Small intestine (tissue), 7 donors: Measurements from ENCODE around the gene PLPPR2. TPM values are rescaled to one million over a fixed set of nuclear protein-coding genes. Genes with fewer than 3 reads are reported as not detected.

Experiments used
- DNase-seq, 2 donors: peaks; one replicate each; pipeline versions ENCODE4 v3.0.0 to v3.0.0-alpha.2; 2013
- FAIRE-seq: peaks from 2 replicates; lab custom pipeline; 2012; peaks lifted over from hg19 to GRCh38; lab: Jason Lieb, UNC
- H3K27ac ChIP-seq, 3 donors: one replicate each; pipeline ENCODE4 v1.5.1; 2013; ENCODE audit warnings: low read length in 2 of 3, mild to moderate bottlenecking in 2 of 3, control low read depth in 1 of 3, inconsistent platforms in 1 of 3, low read depth in 1 of 3, moderate library complexity in 1 of 3
- H3K27me3 ChIP-seq, 3 donors: one replicate each; pipeline ENCODE4 v1.6.1; 2013; ENCODE audit warnings: low read length in 3 of 3, inconsistent platforms in 1 of 3; ENCODE audit not compliant: control insufficient read depth in 3 of 3, insufficient read depth in 3 of 3
- H3K36me3 ChIP-seq, 3 donors: one replicate each; pipeline ENCODE4 v1.6.1; 2013; ENCODE audit warnings: low read length in 3 of 3, inconsistent platforms in 1 of 3, low read depth in 1 of 3, mild to moderate bottlenecking in 1 of 3, moderate library complexity in 1 of 3; ENCODE audit not compliant: control insufficient read depth in 3 of 3, insufficient read depth in 2 of 3
- H3K4me1 ChIP-seq, 3 donors: one replicate each; pipeline ENCODE4 v1.6.1; 2013; ENCODE audit warnings: low read length in 2 of 3, inconsistent platforms in 1 of 3, low read depth in 1 of 3, mild to moderate bottlenecking in 1 of 3, moderate library complexity in 1 of 3; ENCODE audit not compliant: control insufficient read depth in 3 of 3, insufficient read depth in 2 of 3
- H3K4me3 ChIP-seq, 3 donors: one replicate each; pipeline ENCODE4 v1.5.1; 2013; ENCODE audit warnings: low read length in 3 of 3, control low read depth in 1 of 3, inconsistent platforms in 1 of 3, low read depth in 1 of 3, mild to moderate bottlenecking in 1 of 3, moderate library complexity in 1 of 3
- H3K9me3 ChIP-seq, 2 donors: one replicate each; pipeline ENCODE4 v1.6.1; 2013; ENCODE audit warnings: low read depth in 1 of 2, low read length in 1 of 2; ENCODE audit not compliant: control insufficient read depth in 2 of 2, insufficient read depth in 1 of 2
- WGBS, 3 donors: extraction: QIAGEN DNeasy Blood & Tissue Kit; methylation state at CpG; one replicate each; pipeline ENCODE4 v1.1.7; 2013; 5-methylcytosine and 5-hydroxymethylcytosine counted together
- polyA plus RNA-seq, 4 donors: library from polyadenylated mRNA; stranded (reverse) in 3 of 4; unstranded in 1 of 4; fragments of 200-250 nt in 3 of 4; fragments of 120-200 nt in 1 of 4; gene quantifications; one replicate each; pipeline versions ENCODE4 v1.2.1 to v1.2.3, GENCODE V29; 2013
- donor health status: healthy with polysubstance abuse.
- donor health status: control.
- donor health status: control.
- donor health status: Bipolar disorder and iron deficiency.
- donor health status: healthy.

PLPPR2 gene
- polyA plus RNA-seq, 4 donors, result 3.1 to 9.7 (median 6.2) TPM

DNA sequence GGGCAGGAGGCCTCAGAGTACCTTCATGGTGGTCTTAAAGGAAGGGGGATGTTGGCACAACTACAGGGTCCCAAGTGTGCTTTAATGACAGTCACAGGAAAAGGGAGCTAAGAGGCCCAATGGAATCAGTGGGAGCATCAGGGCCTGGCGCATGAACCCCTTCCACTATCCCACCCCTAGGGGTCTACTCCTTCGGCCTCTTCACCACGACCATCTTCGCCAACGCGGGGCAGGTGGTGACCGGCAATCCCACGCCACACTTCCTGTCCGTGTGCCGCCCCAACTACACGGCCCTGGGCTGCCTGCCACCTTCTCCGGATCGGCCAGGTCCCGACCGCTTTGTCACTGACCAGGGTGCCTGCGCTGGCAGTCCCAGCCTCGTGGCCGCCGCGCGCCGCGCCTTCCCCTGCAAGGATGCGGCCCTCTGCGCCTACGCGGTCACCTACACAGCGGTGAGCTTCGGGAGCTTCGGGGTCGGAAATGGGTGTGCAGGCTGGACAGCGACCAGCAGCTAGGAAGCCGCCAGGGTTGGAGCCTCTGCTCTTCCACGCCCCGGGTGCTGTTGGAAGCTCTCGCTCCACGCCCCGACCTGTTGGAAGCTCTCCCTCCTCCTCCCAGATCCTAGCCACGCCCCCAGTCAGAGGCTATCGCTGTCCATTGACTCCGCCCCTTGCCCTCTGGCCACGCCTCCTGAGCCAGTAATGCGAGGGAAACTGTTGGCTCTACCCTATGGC, 6.0 kb downstream of the PLPPR2 start:
- peak overlapping the region in 1 of 3 donors; percentile 37 for H3K4me3 ChIP-seq
- peaks cover 0 to 21% (median 0%) of the 10 kb centered on the region in 3 donors for H3K4me1 ChIP-seq
- FAIRE-seq, result no peak
- peaks cover 0 to 13% (median 0%) of the 10 kb centered on the region in 3 donors for H3K27me3 ChIP-seq
- no peaks in the 10 kb centered on the region for H3K9me3 ChIP-seq
- H3K36me3 ChIP-seq, result peaks cover 0 to 48% (median 0%) of the 10 kb centered on the region in 3 donors
- DNase-seq, result peak; percentile 87 to 92
- H3K27ac ChIP-seq, result peak overlapping the region in 1 of 3 donors; percentile 75
- 20 to 54% (median 33%) methylated on average over 38 to 43 of the region's 43 CpGs for WGBS, 3 donors

DNA sequence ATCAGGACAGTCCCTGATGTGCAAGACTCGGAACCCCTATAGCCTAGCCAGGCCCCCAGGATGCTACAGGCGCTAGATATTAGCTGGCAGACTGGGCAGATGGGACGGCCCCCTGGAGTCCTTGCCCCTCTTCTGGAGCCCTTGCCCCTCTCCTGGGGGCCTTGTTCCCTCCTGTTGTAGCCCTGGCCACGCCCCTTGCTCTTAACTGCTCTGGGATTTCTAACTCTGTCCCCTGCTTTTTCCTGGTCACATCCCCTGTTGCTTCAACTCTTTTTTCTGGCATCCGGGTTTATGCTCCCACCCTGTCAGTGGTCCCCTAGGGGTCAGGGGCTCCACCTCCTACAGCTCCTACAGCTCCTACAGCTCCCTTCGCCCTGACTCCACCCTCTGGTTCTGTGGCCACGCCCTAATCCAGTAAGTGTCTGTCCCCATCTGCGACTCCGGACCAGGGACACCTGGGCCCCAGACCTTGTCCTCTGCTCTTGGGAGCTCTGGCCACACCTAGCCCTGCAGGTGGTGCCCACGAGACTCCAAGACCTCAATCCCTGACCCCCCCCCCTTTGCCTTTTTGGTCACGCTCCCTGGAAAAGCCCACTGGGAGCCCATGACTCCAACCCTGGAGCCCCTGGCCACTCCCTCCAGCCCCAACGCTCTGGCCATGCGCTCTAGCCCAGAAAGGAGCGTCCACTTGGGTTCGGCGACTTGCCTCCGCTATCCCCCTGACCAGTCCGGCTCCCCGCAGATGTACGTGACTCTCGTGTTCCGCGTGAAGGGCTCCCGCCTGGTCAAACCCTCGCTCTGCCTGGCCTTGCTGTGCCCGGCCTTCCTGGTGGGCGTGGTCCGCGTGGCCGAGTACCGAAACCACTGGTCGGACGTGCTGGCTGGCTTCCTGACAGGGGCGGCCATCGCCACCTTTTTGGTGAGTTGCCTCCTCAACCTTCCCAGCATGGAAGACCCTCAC, 6.8 kb downstream of the PLPPR2 start:
- FAIRE-seq (no peak), DNase-seq (peak; percentile 15 to 80)
- H3K4me3 ChIP-seq, result peak overlapping the region in 1 of 3 donors; percentile 37
- peaks cover 0 to 13% (median 0%) of the 10 kb centered on the region in 3 donors for H3K27me3 ChIP-seq
- 67 to 81% (median 71%) methylated on average over 35 of the region's 35 CpGs for WGBS, 3 donors
- H3K9me3 ChIP-seq, result no peaks in the 10 kb centered on the region
- peaks cover 0 to 21% (median 0%) of the 10 kb centered on the region in 3 donors for H3K4me1 ChIP-seq
- peak overlapping the region in 1 of 3 donors; percentile 75 for H3K27ac ChIP-seq
- peaks cover 0 to 48% (median 0%) of the 10 kb centered on the region in 3 donors for H3K36me3 ChIP-seq

DNA sequence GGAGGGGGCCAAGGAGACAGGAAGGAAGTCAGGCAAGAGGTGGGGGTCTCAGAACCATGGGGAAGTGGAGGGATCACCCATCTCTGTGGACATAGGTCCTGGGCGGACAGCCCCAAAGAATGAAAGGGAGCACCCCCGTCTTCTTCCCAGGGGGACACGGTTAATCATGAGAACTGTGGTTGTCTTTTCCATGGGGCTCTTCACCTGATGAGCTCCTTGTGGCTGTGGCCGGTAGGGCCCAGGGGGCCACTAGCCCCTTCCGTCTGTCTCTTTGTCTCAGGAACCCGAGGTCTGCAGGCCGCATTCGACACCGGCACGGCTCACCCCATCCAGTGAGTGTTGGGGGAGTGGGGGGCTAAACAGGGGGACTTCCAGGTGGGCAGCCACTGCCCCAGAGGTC, 8.6 kb downstream of the PLPPR2 start:
- H3K27me3 ChIP-seq, result peaks cover 0 to 6% (median 0%) of the 10 kb centered on the region in 3 donors
- no peak for FAIRE-seq

DNA sequence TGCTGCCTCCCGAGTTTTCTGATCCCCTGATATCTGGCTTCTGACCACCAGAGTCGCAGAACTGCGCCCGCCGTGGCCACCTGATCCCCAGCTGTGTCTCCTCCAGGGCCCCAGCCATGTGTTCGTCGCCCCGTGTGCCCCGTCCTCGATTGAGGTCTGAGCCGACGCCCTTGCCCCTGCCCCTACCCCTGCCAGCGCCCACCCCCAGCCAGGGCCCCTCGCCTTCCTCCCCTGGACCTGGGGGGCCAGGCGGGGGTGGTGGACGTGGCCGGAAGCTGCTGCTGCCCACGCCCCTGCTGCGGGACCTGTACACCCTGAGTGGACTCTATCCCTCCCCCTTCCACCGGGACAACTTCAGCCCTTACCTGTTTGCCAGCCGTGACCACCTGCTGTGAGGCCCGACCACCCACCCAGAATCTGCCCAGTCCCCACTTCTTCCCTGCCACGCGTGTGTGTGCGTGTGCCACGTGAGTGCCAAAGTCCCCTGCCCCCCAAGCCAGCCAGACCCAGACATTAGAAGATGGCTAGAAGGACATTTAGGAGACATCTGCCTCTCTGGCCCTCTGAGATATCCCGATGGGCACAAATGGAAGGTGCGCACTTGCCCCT, 9.2 kb downstream of the PLPPR2 start:
- Histone ChIP-seq H3K36me3 (peaks cover 0 to 59% (median 4%) of the 10 kb centered on the region in 3 donors), H3K27me3 (peaks cover 0 to 6% (median 0%) of the 10 kb centered on the region in 3 donors), H3K4me1 (peaks cover 0 to 21% (median 0%) of the 10 kb centered on the region in 3 donors), H3K9me3 (no peaks in the 10 kb centered on the region), H3K27ac (no peak overlapping the region), H3K4me3 (no peak overlapping the region)
- FAIRE-seq (no peak), DNase-seq (no peak)
- WGBS, 3 donors, result 90 to 92% (median 90%) methylated on average over 24 to 28 of the region's 28 CpGs

More for the DNA sequence above, 8.6 kb downstream of the PLPPR2 start:
- WGBS, 3 donors, result 90 to 95% (median 93%) methylated on average over 9 to 10 of the region's 10 CpGs
- peaks cover 0 to 56% (median 4%) of the 10 kb centered on the region in 3 donors for H3K36me3 ChIP-seq
- H3K4me3 ChIP-seq, result no peak overlapping the region
- peaks cover 0 to 21% (median 0%) of the 10 kb centered on the region in 3 donors for H3K4me1 ChIP-seq
- no peak for DNase-seq
- H3K27ac ChIP-seq, result no peak overlapping the region
- H3K9me3 ChIP-seq, result no peaks in the 10 kb centered on the region

DNA sequence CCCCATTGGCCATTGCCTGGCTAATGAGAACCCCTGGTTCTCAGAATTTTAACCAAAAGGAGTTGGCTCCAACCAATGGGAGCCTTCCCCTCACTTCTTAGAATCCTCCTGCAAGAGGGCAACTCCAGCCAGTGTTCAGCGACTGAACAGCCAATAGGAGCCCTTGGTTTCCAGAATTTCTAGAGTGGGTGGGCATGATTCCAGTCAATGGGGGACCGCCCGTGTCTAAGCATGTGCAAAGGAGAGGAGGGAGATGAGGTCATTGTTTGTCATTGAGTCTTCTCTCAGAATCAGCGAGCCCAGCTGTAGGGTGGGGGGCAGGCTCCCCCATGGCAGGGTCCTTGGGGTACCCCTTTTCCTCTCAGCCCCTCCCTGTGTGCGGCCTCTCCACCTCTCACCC, 9.7 kb downstream of the PLPPR2 start:
- peaks cover 0 to 58% (median 4%) of the 10 kb centered on the region in 3 donors for H3K36me3 ChIP-seq
- no peaks in the 10 kb centered on the region for H3K9me3 ChIP-seq
- FAIRE-seq (no peak), DNase-seq (no peak)
- H3K27ac ChIP-seq, result no peak overlapping the region
- H3K27me3 ChIP-seq, result peaks cover 0 to 6% (median 0%) of the 10 kb centered on the region in 3 donors
- 74 to 87% (median 84%) methylated on average over 5 of the region's 5 CpGs for WGBS, 3 donors
- H3K4me1 ChIP-seq, result peaks cover 0 to 21% (median 0%) of the 10 kb centered on the region in 3 donors
- H3K4me3 ChIP-seq, result no peak overlapping the region

DNA sequence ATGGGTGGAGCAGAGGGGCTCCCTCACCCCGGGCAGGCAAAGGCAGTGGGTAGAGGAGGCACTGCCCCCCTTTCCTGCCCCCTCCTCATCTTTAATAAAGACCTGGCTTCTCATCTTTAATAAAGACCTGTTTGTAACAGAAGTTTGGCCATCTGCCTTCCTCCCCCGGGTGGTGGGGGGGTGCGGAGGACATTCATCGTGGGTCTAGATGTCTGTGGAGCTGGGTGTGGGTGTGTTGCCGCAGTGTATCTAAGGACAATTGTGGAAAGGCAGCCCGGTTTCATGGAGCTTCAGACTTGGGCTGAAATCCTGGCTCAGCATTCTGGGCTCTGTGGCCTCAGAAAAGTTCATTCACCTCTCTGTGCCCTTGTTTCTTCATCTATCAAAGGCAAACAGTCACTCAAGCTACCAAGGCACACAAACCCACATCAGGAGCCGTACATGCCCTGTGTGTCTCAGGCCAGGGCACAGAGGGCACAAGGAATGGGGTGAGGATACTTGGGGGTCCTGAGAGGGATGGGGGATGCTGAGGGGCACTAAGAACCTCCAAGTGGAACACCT, 10.4 kb downstream of the PLPPR2 start:
- Histone ChIP-seq H3K4me1 (peaks cover 0 to 21% (median 0%) of the 10 kb centered on the region in 3 donors), H3K27ac (no peak overlapping the region), H3K9me3 (no peaks in the 10 kb centered on the region), H3K27me3 (peaks cover 0 to 3% (median 0%) of the 10 kb centered on the region in 3 donors), H3K4me3 (no peak overlapping the region), H3K36me3 (peaks cover 0 to 54% (median 4%) of the 10 kb centered on the region in 3 donors)
- no peak for DNase-seq
- FAIRE-seq, result no peak
- WGBS, 3 donors, result 76 to 87% (median 85%) methylated on average over 7 of the region's 7 CpGs

DNA sequence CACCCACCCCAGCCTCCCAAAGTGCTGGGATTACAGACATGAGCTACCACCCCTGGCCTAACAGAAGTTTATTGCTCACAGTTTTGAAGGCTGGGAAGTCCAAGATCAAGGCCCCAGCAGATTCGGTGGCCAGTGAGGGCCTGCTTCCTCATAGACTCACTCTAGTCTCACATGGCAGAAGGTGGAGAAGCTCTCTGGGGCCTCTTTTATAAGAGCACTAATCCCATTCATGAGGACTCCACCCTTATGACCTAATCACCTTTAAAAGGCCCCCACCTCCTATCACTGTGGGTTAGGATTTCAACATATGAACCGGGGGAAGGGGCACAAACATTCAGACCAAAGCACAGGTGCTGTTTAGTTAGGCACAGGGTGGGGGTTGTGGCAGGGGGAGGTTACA, 12.3 kb downstream of the PLPPR2 start:
- FAIRE-seq, result no peak
- WGBS, 3 donors, result 71 to 85% (median 74%) methylated on average over 2 of the region's 2 CpGs

More for the DNA sequence above, 12.3 kb downstream of the PLPPR2 start:
- peaks cover 0 to 2% (median 0%) of the 10 kb centered on the region in 3 donors for H3K4me1 ChIP-seq
- DNase-seq, result no peak
- no peaks in the 10 kb centered on the region for H3K9me3 ChIP-seq
- no peaks in the 10 kb centered on the region for H3K27me3 ChIP-seq
- H3K27ac ChIP-seq, result no peak overlapping the region
- H3K36me3 ChIP-seq, result peaks cover 0 to 45% (median 4%) of the 10 kb centered on the region in 3 donors
- no peak overlapping the region for H3K4me3 ChIP-seq
